ENCODE measurements around the gene EEPD1. TPM values are rescaled to one million over a fixed set of nuclear protein-coding genes. Genes with fewer than 3 reads are reported as not detected.

Gene EEPD1
- total RNA-seq, 1 donor from 2014 or later = 5.4 TPM

GRCh38 chr7:36185092-36185491 is 32.0 kb downstream of the EEPD1 start:
- H3K27me3 Mint-ChIP-seq (ENCODE audit: low read depth, unreplicated experiment) = no peaks in the 10 kb centered on the region
- FAIRE-seq (no peak), DNase-seq (ENCODE audit: low read depth) (no peak)
- no peak overlapping the region for H3K27ac ChIP-seq (ENCODE audit: low read depth, low read length)
- H2AFZ ChIP-seq (ENCODE audit: low read depth, low read length) = no peak overlapping the region
- H3K4me3 Mint-ChIP-seq (ENCODE audit: unreplicated experiment) = no peak overlapping the region
- no peaks in the 10 kb centered on the region for H3K9me3 ChIP-seq (ENCODE audit: insufficient read depth, low read depth, low read length)
- no peak overlapping the region for H3K4me3 ChIP-seq (ENCODE audit: insufficient read depth, low read depth, low read length)
- no peaks in the 10 kb centered on the region for H3K36me3 ChIP-seq (ENCODE audit: insufficient read depth, low read length)
- no peak overlapping the region for H3K4me2 ChIP-seq (ENCODE audit: low read length)
- H3K4me1 ChIP-seq (ENCODE audit: insufficient read depth, low read length) = no peaks in the 10 kb centered on the region
- H3K9ac ChIP-seq (ENCODE audit: low read length) = no peak overlapping the region
- peaks cover 37% of the 10 kb centered on the region for H3K4me1 Mint-ChIP-seq (ENCODE audit: low read depth, unreplicated experiment)
- no peaks in the 10 kb centered on the region for H3K36me3 Mint-ChIP-seq (ENCODE audit: low read depth, unreplicated experiment)
- no peaks in the 10 kb centered on the region for H3K9me3 Mint-ChIP-seq (ENCODE audit: unreplicated experiment)
- no peaks in the 10 kb centered on the region for H3K27me3 ChIP-seq (ENCODE audit: insufficient read depth, low read length)
- no peaks in the 10 kb centered on the region for H4K20me1 ChIP-seq (ENCODE audit: insufficient read depth, low read length)
- TF ChIP-seq CTCF (IDR thresholded peaks at IDR 0.05; ENCODE audit: insufficient read depth, low read depth, low read length) (no peak), EZH2 (IDR thresholded peaks at IDR 0.05; ENCODE audit: insufficient read depth, low read length) (no peak)
- no peaks in the 10 kb centered on the region for H3K79me2 ChIP-seq (ENCODE audit: insufficient read depth, low read length)
- no peak overlapping the region for H3K27ac Mint-ChIP-seq (ENCODE audit: unreplicated experiment)

DNA sequence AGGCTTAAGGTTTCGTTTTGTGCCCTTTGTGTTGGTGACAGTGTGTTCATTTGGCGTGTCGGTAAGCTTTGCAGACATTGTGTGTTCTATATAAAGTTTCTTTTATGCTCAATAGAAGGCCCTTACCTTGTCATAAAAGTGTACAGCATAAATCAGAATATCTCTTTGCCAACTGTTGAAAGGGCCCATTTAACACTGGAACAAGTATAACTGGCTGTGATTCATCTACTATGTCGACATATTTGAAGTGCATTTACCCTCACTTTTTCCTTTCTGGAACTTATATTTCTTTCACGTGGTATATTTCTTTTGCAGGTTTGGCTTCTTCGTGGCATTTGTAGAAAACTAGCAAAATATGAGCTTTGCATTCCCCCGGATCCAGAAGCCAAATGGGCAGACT is 32.7 kb downstream of the EEPD1 start:
- no peaks in the 10 kb centered on the region for H3K36me3 Mint-ChIP-seq (ENCODE audit: low read depth, unreplicated experiment)
- no peak overlapping the region for H3K9ac ChIP-seq (ENCODE audit: low read length)
- H4K20me1 ChIP-seq (ENCODE audit: insufficient read depth, low read length) = no peaks in the 10 kb centered on the region
- no peak overlapping the region for H3K27ac ChIP-seq (ENCODE audit: low read depth, low read length)
- H3K4me1 Mint-ChIP-seq (ENCODE audit: low read depth, unreplicated experiment) = peaks cover 34% of the 10 kb centered on the region
- no peak overlapping the region for H3K4me2 ChIP-seq (ENCODE audit: low read length)
- H3K27me3 Mint-ChIP-seq (ENCODE audit: low read depth, unreplicated experiment) = no peaks in the 10 kb centered on the region
- no peak for DNase-seq (ENCODE audit: low read depth)
- H3K9me3 Mint-ChIP-seq (ENCODE audit: unreplicated experiment) = no peaks in the 10 kb centered on the region
- H3K79me2 ChIP-seq (ENCODE audit: insufficient read depth, low read length) = no peaks in the 10 kb centered on the region
- no peaks in the 10 kb centered on the region for H3K27me3 ChIP-seq (ENCODE audit: insufficient read depth, low read length)
- no peaks in the 10 kb centered on the region for H3K9me3 ChIP-seq (ENCODE audit: insufficient read depth, low read depth, low read length)
- H3K36me3 ChIP-seq (ENCODE audit: insufficient read depth, low read length) = no peaks in the 10 kb centered on the region
- H2AFZ ChIP-seq (ENCODE audit: low read depth, low read length) = no peak overlapping the region
- no peak overlapping the region for H3K4me3 Mint-ChIP-seq (ENCODE audit: unreplicated experiment)
- no peak for TF ChIP-seq CTCF (IDR thresholded peaks at IDR 0.05; ENCODE audit: insufficient read depth, low read depth, low read length)
- TF ChIP-seq EZH2 (IDR thresholded peaks at IDR 0.05; ENCODE audit: insufficient read depth, low read length) = no peak
- H3K27ac Mint-ChIP-seq (ENCODE audit: unreplicated experiment) = no peak overlapping the region
- no peak overlapping the region for H3K4me3 ChIP-seq (ENCODE audit: insufficient read depth, low read depth, low read length)
- FAIRE-seq = no peak
- no peaks in the 10 kb centered on the region for H3K4me1 ChIP-seq (ENCODE audit: insufficient read depth, low read length)

GRCh38 chr7:36186359-36187121 is 33.5 kb downstream of the EEPD1 start:
- no peak for DNase-seq (ENCODE audit: low read depth)
- H3K27me3 Mint-ChIP-seq (ENCODE audit: low read depth, unreplicated experiment) = peaks cover 3% of the 10 kb centered on the region
- H3K4me2 ChIP-seq (ENCODE audit: low read length) = no peak overlapping the region

More at GRCh38 chr7:36186359-36187121, 33.5 kb downstream of the EEPD1 start:
- H3K36me3 ChIP-seq (ENCODE audit: insufficient read depth, low read length) = no peaks in the 10 kb centered on the region
- no peaks in the 10 kb centered on the region for H3K9me3 ChIP-seq (ENCODE audit: insufficient read depth, low read depth, low read length)
- no peak overlapping the region for H3K27ac ChIP-seq (ENCODE audit: low read depth, low read length)
- peaks cover under 1% of the 10 kb centered on the region for H3K4me1 ChIP-seq (ENCODE audit: insufficient read depth, low read length)
- no peak for TF ChIP-seq CTCF (IDR thresholded peaks at IDR 0.05; ENCODE audit: insufficient read depth, low read depth, low read length)
- TF ChIP-seq EZH2 (IDR thresholded peaks at IDR 0.05; ENCODE audit: insufficient read depth, low read length) = no peak
- H3K36me3 Mint-ChIP-seq (ENCODE audit: low read depth, unreplicated experiment) = no peaks in the 10 kb centered on the region
- FAIRE-seq = no peak
- no peaks in the 10 kb centered on the region for H3K79me2 ChIP-seq (ENCODE audit: insufficient read depth, low read length)
- no peak overlapping the region for H2AFZ ChIP-seq (ENCODE audit: low read depth, low read length)
- H3K27me3 ChIP-seq (ENCODE audit: insufficient read depth, low read length) = no peaks in the 10 kb centered on the region
- peaks cover 35% of the 10 kb centered on the region for H3K4me1 Mint-ChIP-seq (ENCODE audit: low read depth, unreplicated experiment)
- H3K9ac ChIP-seq (ENCODE audit: low read length) = no peak overlapping the region
- no peak overlapping the region for H3K4me3 Mint-ChIP-seq (ENCODE audit: unreplicated experiment)
- no peaks in the 10 kb centered on the region for H3K9me3 Mint-ChIP-seq (ENCODE audit: unreplicated experiment)
- no peaks in the 10 kb centered on the region for H4K20me1 ChIP-seq (ENCODE audit: insufficient read depth, low read length)
- H3K4me3 ChIP-seq (ENCODE audit: insufficient read depth, low read depth, low read length) = no peak overlapping the region
- H3K27ac Mint-ChIP-seq (ENCODE audit: unreplicated experiment) = no peak overlapping the region

Data from astrocyte (in vitro differentiated cells and primary cell).